Endodermal cell (in vitro differentiated cells): Measurements from ENCODE around the gene EFCAB7. TPM values are rescaled to one million over a fixed set of nuclear protein-coding genes. Genes with fewer than 3 reads are reported as not detected.

Experiments
- DNase-seq: peaks from one replicate; pipeline ENCODE4 v3.0.0-alpha.2; 2017
- H3K27ac ChIP-seq: 2 replicates; pipeline ENCODE4 v1.5.1; 2013; ENCODE audit warnings: mild to moderate bottlenecking, low read depth, low read length, moderate library complexity
- H3K27me3 ChIP-seq: 2 replicates; pipeline ENCODE4 v1.6.1; 2013; ENCODE audit warnings: mild to moderate bottlenecking, low read length, moderate library complexity; ENCODE audit not compliant: insufficient read depth, control insufficient read depth, poor library complexity, severe bottlenecking
- H3K36me3 ChIP-seq: 2 replicates; pipeline ENCODE4 v1.7.0; 2013; ENCODE audit warnings: mild to moderate bottlenecking, low read length, moderate library complexity; ENCODE audit not compliant: control insufficient read depth, insufficient read depth
- H3K4me1 ChIP-seq: one replicate; pipeline ENCODE4 v1.7.0; 2013; ENCODE audit warnings: low read length; ENCODE audit not compliant: control insufficient read depth, insufficient read depth
- H3K4me3 ChIP-seq: 2 replicates; pipeline ENCODE4 v1.5.1; 2013; ENCODE audit warnings: mild to moderate bottlenecking, low read length, moderate library complexity
- H3K9ac ChIP-seq: 2 replicates; pipeline ENCODE4 v1.6.1; 2013; ENCODE audit warnings: mild to moderate bottlenecking, low read length, moderate library complexity; ENCODE audit not compliant: poor library complexity, severe bottlenecking; ENCODE audit errors: extremely low read depth
- H3K9me3 ChIP-seq: 2 replicates; pipeline ENCODE4 v1.6.1; 2013; ENCODE audit warnings: mild to moderate bottlenecking, low read length, moderate library complexity; ENCODE audit not compliant: control insufficient read depth
- H3K27ac Mint-ChIP-seq: 2 replicates; pipeline ENCODE4 v1.8.0; 2020; ENCODE audit warnings: mixed read lengths
- H3K27me3 Mint-ChIP-seq: 2 replicates; pipeline ENCODE4 v1.8.0; 2021; ENCODE audit warnings: mild to moderate bottlenecking, mixed read lengths; ENCODE audit not compliant: insufficient read depth
- H3K36me3 Mint-ChIP-seq: 2 replicates; pipeline ENCODE4 v1.8.0; 2020; ENCODE audit warnings: low read depth, mixed read lengths
- H3K4me1 Mint-ChIP-seq: 2 replicates; pipeline ENCODE4 v1.8.0; 2020; ENCODE audit warnings: mixed read lengths
- H3K4me3 Mint-ChIP-seq: 2 replicates; pipeline ENCODE4 v1.8.0; 2020; ENCODE audit warnings: mild to moderate bottlenecking, moderate library complexity, mixed read lengths
- H3K9me3 Mint-ChIP-seq: 2 replicates; pipeline ENCODE4 v1.8.0; 2020; ENCODE audit warnings: mild to moderate bottlenecking, mixed read lengths
- WGBS, 2 experiments: methylation state at CpG; one replicate each; pipeline versions ENCODE4 v1.1.5 to v1.1.7; 2013; ENCODE audit warnings: missing lambda C conversion rate in 2 of 2, mixed read lengths in 1 of 2; ENCODE audit not compliant: insufficient coverage in 1 of 2, insufficient read length in 1 of 2; 5-methylcytosine and 5-hydroxymethylcytosine counted together
- total RNA-seq, 2 donors: library from RNA; stranded (reverse); fragmentation: NEBNext Ultra II Directional in 1 of 2; extraction: Animal tissue kit (Norgen Biotek cat#: 25700) in 1 of 2; gene quantifications; 2 replicates in 1 of 2; 3 replicates in 1 of 2; pipeline ENCODE4 v1.2.1, GENCODE V29; 2021
- TF ChIP-seq, protein P1 (sequence below): fragments of 200-600 bp; sonication (generic); conservative IDR thresholded peaks from 2 replicates; pipeline ENCODE4 v1.5.0; 2021; ENCODE audit warnings: antibody characterized with exemption, mild to moderate bottlenecking

EFCAB7 gene
- total RNA-seq, 2 donors from 2014 or later: 9.3 to 11.5 TPM

- Histone ChIP-seq H3K9ac (no peak overlapping the region), H3K27ac (no peak overlapping the region), H3K36me3 (peaks cover 9% of the 10 kb centered on the region), H3K27me3 (no peaks in the 10 kb centered on the region), H3K4me3 (no peak overlapping the region), H3K9me3 (peaks cover 6% of the 10 kb centered on the region), H3K4me1 (no peaks in the 10 kb centered on the region)
- TF ChIP-seq, protein P1, sequence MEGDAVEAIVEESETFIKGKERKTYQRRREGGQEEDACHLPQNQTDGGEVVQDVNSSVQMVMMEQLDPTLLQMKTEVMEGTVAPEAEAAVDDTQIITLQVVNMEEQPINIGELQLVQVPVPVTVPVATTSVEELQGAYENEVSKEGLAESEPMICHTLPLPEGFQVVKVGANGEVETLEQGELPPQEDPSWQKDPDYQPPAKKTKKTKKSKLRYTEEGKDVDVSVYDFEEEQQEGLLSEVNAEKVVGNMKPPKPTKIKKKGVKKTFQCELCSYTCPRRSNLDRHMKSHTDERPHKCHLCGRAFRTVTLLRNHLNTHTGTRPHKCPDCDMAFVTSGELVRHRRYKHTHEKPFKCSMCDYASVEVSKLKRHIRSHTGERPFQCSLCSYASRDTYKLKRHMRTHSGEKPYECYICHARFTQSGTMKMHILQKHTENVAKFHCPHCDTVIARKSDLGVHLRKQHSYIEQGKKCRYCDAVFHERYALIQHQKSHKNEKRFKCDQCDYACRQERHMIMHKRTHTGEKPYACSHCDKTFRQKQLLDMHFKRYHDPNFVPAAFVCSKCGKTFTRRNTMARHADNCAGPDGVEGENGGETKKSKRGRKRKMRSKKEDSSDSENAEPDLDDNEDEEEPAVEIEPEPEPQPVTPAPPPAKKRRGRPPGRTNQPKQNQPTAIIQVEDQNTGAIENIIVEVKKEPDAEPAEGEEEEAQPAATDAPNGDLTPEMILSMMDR: no peak
- H3K4me1 Mint-ChIP-seq: no peaks in the 10 kb centered on the region
- H3K27me3 Mint-ChIP-seq: no peaks in the 10 kb centered on the region
- H3K4me3 Mint-ChIP-seq: no peak overlapping the region
- no peak for DNase-seq
- no peaks in the 10 kb centered on the region for H3K9me3 Mint-ChIP-seq
- no peak overlapping the region for H3K27ac Mint-ChIP-seq
- 67 to 95% methylated on average over 1 of the region's 1 CpG for WGBS, 2 experiments
- peaks cover 24% of the 10 kb centered on the region for H3K36me3 Mint-ChIP-seq
These were observed 43.3 kb upstream of the EFCAB7 start for GRCh38 chr1:63480057-63480456.

DNA sequence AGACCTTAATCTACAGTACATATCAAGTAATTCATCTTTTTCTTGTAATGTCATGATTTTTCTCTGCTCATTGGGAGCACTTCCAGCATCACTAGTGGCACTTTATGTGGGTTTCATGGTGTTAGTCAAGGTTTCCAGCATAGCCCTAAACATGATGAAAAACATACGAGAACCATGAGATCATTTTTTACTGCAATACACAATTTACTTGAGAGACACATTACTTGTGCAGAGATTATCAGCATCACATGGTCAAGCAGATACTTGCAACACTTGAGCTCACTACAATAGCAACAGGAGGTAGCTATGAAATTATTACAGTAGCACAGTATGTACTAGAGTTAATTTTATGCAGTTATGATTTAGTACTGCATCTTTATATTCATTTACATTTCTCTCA, 36.7 kb upstream of the EFCAB7 start:
- H3K4me3 Mint-ChIP-seq: no peak overlapping the region
- Histone ChIP-seq H3K27ac (no peak overlapping the region), H3K9me3 (no peaks in the 10 kb centered on the region), H3K36me3 (no peaks in the 10 kb centered on the region), H3K4me1 (no peaks in the 10 kb centered on the region), H3K9ac (no peak overlapping the region), H3K27me3 (no peaks in the 10 kb centered on the region), H3K4me3 (no peak overlapping the region)
- TF ChIP-seq, protein P1: no peak
- WGBS, 2 experiments: 96 to 100% methylated on average over 1 of the region's 1 CpG
- no peak for DNase-seq
- H3K9me3 Mint-ChIP-seq: no peaks in the 10 kb centered on the region
- peaks cover 8% of the 10 kb centered on the region for H3K4me1 Mint-ChIP-seq
- peaks cover 2% of the 10 kb centered on the region for H3K36me3 Mint-ChIP-seq
- H3K27ac Mint-ChIP-seq: no peak overlapping the region
- no peaks in the 10 kb centered on the region for H3K27me3 Mint-ChIP-seq

DNA sequence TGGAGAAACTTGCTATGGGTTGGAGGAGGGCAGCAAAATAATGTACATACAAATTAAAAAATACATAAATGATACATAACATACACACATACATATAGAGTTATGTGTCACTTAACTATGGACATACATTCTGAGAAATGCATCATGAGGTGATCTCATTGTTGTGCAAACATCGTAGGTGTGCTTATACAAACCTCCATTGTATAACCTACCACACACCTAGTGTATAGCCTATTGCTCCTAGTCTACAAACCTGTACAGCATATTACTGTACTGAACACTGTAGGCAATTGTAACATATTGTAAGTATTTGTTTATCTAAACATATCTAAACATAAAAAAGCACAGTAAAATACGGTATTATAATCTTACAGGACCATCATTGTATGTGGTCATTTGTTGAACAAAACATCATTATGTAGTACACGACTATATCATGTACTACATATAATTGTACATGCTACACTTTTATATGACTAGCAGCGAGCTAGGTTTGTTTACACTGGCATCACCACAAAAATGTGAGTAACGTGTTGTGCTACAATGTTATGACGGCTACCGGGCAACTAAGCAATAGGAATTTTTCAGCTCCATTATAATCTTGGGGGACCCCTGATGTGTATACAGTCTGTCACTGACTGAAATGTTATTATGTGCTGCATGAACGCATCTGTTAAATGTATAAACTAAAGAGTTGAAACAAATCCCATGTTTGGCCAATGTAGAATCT, 35.8 kb upstream of the EFCAB7 start:
- Histone ChIP-seq H3K27me3 (no peaks in the 10 kb centered on the region), H3K4me1 (no peaks in the 10 kb centered on the region), H3K9ac (no peak overlapping the region), H3K36me3 (no peaks in the 10 kb centered on the region), H3K9me3 (no peaks in the 10 kb centered on the region), H3K4me3 (no peak overlapping the region), H3K27ac (no peak overlapping the region)
- Mint-ChIP-seq H3K36me3 (peaks cover 2% of the 10 kb centered on the region), H3K27me3 (no peaks in the 10 kb centered on the region), H3K4me3 (no peak overlapping the region), H3K9me3 (no peaks in the 10 kb centered on the region), H3K27ac (no peak overlapping the region), H3K4me1 (peaks cover 8% of the 10 kb centered on the region)
- WGBS, 2 experiments: 82 to 97% methylated on average over 3 to 8 of the region's 8 CpGs
- TF ChIP-seq, protein P1: no peak
- no peak for DNase-seq
